Gastrocnemius medialis (tissue), 4 donors: ENCODE data around the gene CDSN. TPM values are rescaled to one million over a fixed set of nuclear protein-coding genes. Genes with fewer than 3 reads are reported as not detected.

Experiments used
- ATAC-seq, 2 donors: fragments of 150-250 bp; one replicate each; pipeline ENCODE4 v1.9.1; 2016
- DNase-seq, 2 donors: peaks; one replicate each; pipeline ENCODE4 v3.0.0-alpha.2; 2019
- H3K27ac ChIP-seq, 4 donors: fragments of 200-600 bp; sonication (generic); 1 replicate in 1 of 4; 2 replicates in 3 of 4; pipeline ENCODE4 v1.5.1; 2016 to 2018; ENCODE audit warnings: mild to moderate bottlenecking in 2 of 4, moderate library complexity in 1 of 4
- H3K27me3 ChIP-seq, 3 donors: fragments of 200-600 bp; sonication (generic) in 2 of 3; 1 replicate in 1 of 3; 2 replicates in 2 of 3; pipeline versions ENCODE4 v1.5.1 to v1.6.0; 2016 to 2019; ENCODE audit warnings: mild to moderate bottlenecking in 1 of 3, moderate library complexity in 1 of 3
- H3K36me3 ChIP-seq, 2 donors: fragments of 200-600 bp; sonication (generic) in 1 of 2; one replicate each; pipeline ENCODE4 v1.5.1; 2017 to 2018
- H3K4me1 ChIP-seq, 2 donors: fragments of 200-600 bp; sonication (generic) in 1 of 2; one replicate each; pipeline ENCODE4 v1.5.1; 2016 to 2017; ENCODE audit warnings: mild to moderate bottlenecking in 2 of 2
- H3K4me3 ChIP-seq, 4 donors: fragments of 200-600 bp; sonication (generic) in 3 of 4; 1 replicate in 1 of 4; 2 replicates in 3 of 4; pipeline ENCODE4 v1.5.1; 2016 to 2019; ENCODE audit warnings: mild to moderate bottlenecking in 2 of 4
- H3K9me3 ChIP-seq, 3 donors: fragments of 200-600 bp; sonication (generic) in 2 of 3; 1 replicate in 1 of 3; 2 replicates in 2 of 3; pipeline ENCODE4 v1.5.1; 2016 to 2019
- POLR2A ChIP-seq, 2 donors: fragments of 450-650 bp; IDR thresholded peaks; one replicate each; pipeline ENCODE4 v1.6.1; 2017; ENCODE audit warnings: antibody characterized with exemption in 2 of 2, mild to moderate bottlenecking in 2 of 2, moderate library complexity in 2 of 2
- in situ Hi-C, 4 donors: fragments of 200-750 bp; cut with MboI; loops; one replicate each; pipeline versions ENCODE4 v1.15.0 to v1.8.0; 2017; ENCODE audit warnings: low sequenced_read_pairs in 4 of 4
- intact Hi-C: fragments of 100-400 bp; cut with DNase I; formaldehyde crosslinking; loops from one replicate; pipeline ENCODE4 v1.15.1; 2023; ENCODE audit warnings: low total_unique reads
- total RNA-seq, 4 donors: library from RNA; depleted of rRNA; stranded (reverse); fragments of >200 nt; gene quantifications; one replicate each; pipeline versions ENCODE4 v1.1.0 to v1.2.3, GENCODE V29; 2016
- TF ChIP-seq, protein P1 (sequence below), 5 experiments: fragments of 450-650 bp in 3 of 5; fragments of 200-600 bp in 2 of 5; sonication (generic) in 2 of 5; IDR thresholded peaks in 4 of 5; conservative IDR thresholded peaks in 1 of 5; 1 replicate in 4 of 5; 2 replicates in 1 of 5; pipeline ENCODE4 v1.5.1; 2016 to 2019; ENCODE audit warnings: antibody characterized with exemption in 5 of 5, mild to moderate bottlenecking in 3 of 5, moderate library complexity in 3 of 5

CDSN gene
- total RNA-seq, 4 donors from 2014 or later, result not detected

DNA sequence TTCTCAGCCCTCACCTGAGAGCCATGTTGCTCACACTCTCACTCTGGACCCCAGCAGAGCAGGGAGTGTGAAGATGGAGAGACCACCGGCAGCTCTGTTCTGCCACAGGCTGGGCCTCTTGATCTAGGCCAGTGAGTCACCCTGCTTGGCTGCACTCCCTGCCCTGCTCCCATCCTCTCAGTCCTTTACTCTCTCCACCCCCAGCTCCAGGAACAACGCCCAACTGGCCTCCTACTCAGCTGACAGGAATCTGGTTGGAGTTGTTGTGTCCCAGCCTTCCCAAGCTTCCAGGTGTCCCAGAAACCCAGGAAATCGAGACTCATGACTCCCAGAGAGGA is 5.7 kb downstream of the CDSN start, which contains the start of gene PSORS1C1:
PSORS1C1 (plus strand) TSS at position 260 of the 338 bp plus-strand sequence. CDS start 14,833 bp downstream, outside the sequence.
- TF ChIP-seq, protein P1, sequence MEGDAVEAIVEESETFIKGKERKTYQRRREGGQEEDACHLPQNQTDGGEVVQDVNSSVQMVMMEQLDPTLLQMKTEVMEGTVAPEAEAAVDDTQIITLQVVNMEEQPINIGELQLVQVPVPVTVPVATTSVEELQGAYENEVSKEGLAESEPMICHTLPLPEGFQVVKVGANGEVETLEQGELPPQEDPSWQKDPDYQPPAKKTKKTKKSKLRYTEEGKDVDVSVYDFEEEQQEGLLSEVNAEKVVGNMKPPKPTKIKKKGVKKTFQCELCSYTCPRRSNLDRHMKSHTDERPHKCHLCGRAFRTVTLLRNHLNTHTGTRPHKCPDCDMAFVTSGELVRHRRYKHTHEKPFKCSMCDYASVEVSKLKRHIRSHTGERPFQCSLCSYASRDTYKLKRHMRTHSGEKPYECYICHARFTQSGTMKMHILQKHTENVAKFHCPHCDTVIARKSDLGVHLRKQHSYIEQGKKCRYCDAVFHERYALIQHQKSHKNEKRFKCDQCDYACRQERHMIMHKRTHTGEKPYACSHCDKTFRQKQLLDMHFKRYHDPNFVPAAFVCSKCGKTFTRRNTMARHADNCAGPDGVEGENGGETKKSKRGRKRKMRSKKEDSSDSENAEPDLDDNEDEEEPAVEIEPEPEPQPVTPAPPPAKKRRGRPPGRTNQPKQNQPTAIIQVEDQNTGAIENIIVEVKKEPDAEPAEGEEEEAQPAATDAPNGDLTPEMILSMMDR (IDR thresholded peaks at IDR 0.05 in 4 of 5, conservative IDR thresholded peaks at IDR 0.05 in 1 of 5), result no peak
- TF ChIP-seq POLR2A (IDR thresholded peaks at IDR 0.05), result no peak
- ATAC-seq, result peak; percentile 85 to 94
- intact Hi-C loops (no loop called here), in situ Hi-C loops (no loop called here)
- peaks cover 0 to 11% of the 10 kb centered on the region in 2 donors for H3K4me1 ChIP-seq
- peak; percentile 80 to 83 for DNase-seq
- no peaks in the 10 kb centered on the region for H3K36me3 ChIP-seq
- peak within 1 kb of the TSS in 3 of 4 donors; percentile 31 to 72 (median 45) for H3K27ac ChIP-seq
- no peak within 1 kb of the TSS for H3K4me3 ChIP-seq
- peaks cover 0 to 8% (median 0%) of the 10 kb centered on the region in 3 donors for H3K27me3 ChIP-seq
- no peaks in the 10 kb centered on the region for H3K9me3 ChIP-seq

DNA sequence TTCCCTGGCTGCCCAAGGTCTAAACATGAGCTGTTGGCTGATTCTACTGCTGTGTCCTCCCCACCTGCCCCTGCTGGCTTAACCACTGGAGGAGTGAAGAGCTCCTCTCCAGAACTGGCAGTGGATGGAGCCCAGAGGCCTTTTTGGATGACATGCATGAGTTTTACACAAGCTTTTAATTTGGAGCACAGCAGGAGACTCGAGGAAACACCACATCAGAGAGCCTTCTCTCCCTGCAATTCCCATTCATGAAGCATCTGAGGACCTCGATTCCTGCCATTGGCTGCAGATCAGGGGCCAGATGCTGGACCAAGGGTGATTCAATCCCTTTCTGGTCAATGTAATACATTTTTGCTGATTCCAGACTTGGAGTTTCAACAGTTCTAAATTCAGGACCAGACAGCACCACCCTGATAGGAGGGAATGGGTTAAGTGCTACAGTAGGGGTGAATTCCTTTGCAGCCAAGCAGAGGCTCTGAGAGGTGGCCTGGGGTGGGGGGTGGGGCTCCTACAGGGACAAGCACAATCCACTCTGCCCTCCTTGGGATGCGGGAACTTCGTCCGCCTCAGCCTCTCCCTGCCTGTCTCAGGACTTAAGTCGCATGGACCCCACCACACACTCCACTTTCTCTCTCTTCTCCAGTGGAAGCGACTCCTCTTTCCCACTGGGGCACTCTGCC is 6.2 kb downstream of the CDSN start:
- TF ChIP-seq, protein P1 (IDR thresholded peaks at IDR 0.05 in 4 of 5, conservative IDR thresholded peaks at IDR 0.05 in 1 of 5), result no peak
- TF ChIP-seq POLR2A (IDR thresholded peaks at IDR 0.05), result no peak
- no peaks in the 10 kb centered on the region for H3K36me3 ChIP-seq
- intact Hi-C loops (no loop called here), in situ Hi-C loops (no loop called here)
- peak overlapping the region in 3 of 4 donors; percentile 31 to 72 (median 45) for H3K27ac ChIP-seq
- H3K4me1 ChIP-seq, result peaks cover 0 to 11% of the 10 kb centered on the region in 2 donors
- H3K27me3 ChIP-seq, result peaks cover 0 to 8% (median 0%) of the 10 kb centered on the region in 3 donors
- H3K9me3 ChIP-seq, result no peaks in the 10 kb centered on the region
- DNase-seq, result no peak
- ATAC-seq, result peak; percentile 12 to 14
- H3K4me3 ChIP-seq, result no peak overlapping the region

GRCh38 chr6:31112478-31112877 is 7.8 kb downstream of the CDSN start, which contains the start of gene C6orf15:
TSS of gene C6orf15 (minus strand) at chr6:31112575. CDS start at chr6:31112555, 20 bp downstream.
- DNase-seq (no peak), ATAC-seq (no peak)
- TF ChIP-seq, protein P1 (IDR thresholded peaks at IDR 0.05 in 4 of 5, conservative IDR thresholded peaks at IDR 0.05 in 1 of 5), result no peak
- no peak for TF ChIP-seq POLR2A (IDR thresholded peaks at IDR 0.05)
- H3K36me3 ChIP-seq, result no peaks in the 10 kb centered on the region
- intact Hi-C loops, result no loop called here
- in situ Hi-C loops, result no loop called here
- peaks cover 0 to 8% (median 0%) of the 10 kb centered on the region in 3 donors for H3K27me3 ChIP-seq
- no peaks in the 10 kb centered on the region for H3K9me3 ChIP-seq
- H3K4me3 ChIP-seq, result no peak within 1 kb of the TSS
- no peak within 1 kb of the TSS for H3K27ac ChIP-seq
- peaks cover 0 to 11% of the 10 kb centered on the region in 2 donors for H3K4me1 ChIP-seq

GRCh38 chr6:31111712-31112111 is 8.5 kb downstream of the CDSN start:
- Histone ChIP-seq H3K27me3 (peaks cover 0 to 8% (median 0%) of the 10 kb centered on the region in 3 donors), H3K9me3 (no peaks in the 10 kb centered on the region), H3K4me1 (peaks cover 0 to 11% of the 10 kb centered on the region in 2 donors), H3K36me3 (no peaks in the 10 kb centered on the region), H3K27ac (no peak overlapping the region), H3K4me3 (no peak overlapping the region)
- ATAC-seq, result no peak
- TF ChIP-seq, protein P1 (IDR thresholded peaks at IDR 0.05 in 4 of 5, conservative IDR thresholded peaks at IDR 0.05 in 1 of 5), result no peak
- no peak for TF ChIP-seq POLR2A (IDR thresholded peaks at IDR 0.05)
- in situ Hi-C loops, result no loop called here
- intact Hi-C loops, result no loop called here
- no peak for DNase-seq
